GM19240 (cell line): ENCODE results near the gene PRPF40A.
A peak's percentile ranks its signal among the peaks of the same experiment; 100 is the strongest.
"Not testable (repeated sequence)": the region's sequence is repeated elsewhere in the genome, so short reads cannot be mapped to it uniquely, and the experiment has no call there.

ENCODE experiments used
- DNase-seq: peaks from one replicate; pipeline ENCODE4 v3.0.0; 2011; ENCODE audit warnings: low spot score; ENCODE audit not compliant: insufficient read length

PRPF40A gene

GRCh38 chr2:152717228-152718075 lies at the start of gene PRPF40A:
Gene PRPF40A, minus strand, starts transcription at chr2:152717461. Its CDS starts 22 bp downstream, at chr2:152717439.
- peak; percentile 68 for DNase-seq

DNA sequence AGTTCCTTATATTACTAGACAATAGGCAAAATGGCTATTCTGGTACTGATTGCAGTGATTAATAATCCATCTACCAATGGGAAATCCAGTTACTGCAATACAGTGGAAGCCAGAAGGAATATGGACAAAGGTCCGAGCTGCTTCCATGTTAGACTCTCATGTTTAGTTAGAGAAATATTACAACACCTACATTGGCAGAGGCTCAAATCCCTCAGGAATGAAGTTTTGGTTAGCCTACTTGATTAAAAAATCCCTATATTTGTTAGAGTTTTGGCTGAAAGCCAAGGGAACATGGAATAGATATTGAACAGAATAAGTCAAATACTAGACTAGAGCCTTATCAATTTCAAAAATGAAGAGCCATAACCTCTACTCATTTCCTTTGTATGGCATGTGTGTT lies 49.7 kb upstream of the PRPF40A start:
- no peak for DNase-seq

DNA sequence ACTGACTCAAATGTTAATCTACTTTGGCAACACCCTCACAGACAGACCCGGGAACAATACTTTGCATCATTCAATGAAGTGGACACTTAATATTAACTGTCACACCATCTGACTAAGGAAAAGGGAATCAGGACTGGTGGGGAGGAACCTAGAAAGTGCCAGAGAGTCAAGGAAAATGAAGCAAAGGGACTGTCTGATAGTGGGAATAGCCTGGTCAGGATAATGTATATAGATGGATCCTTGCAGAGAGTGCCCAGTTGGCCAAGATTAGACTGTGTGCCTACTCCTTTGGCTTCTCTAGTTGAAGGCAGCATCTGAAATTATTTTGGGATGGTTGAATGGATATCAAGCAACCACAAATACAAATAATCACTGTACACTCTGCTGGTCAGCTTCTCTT lies 46.4 kb upstream of the PRPF40A start:
- no peak for DNase-seq

DNA sequence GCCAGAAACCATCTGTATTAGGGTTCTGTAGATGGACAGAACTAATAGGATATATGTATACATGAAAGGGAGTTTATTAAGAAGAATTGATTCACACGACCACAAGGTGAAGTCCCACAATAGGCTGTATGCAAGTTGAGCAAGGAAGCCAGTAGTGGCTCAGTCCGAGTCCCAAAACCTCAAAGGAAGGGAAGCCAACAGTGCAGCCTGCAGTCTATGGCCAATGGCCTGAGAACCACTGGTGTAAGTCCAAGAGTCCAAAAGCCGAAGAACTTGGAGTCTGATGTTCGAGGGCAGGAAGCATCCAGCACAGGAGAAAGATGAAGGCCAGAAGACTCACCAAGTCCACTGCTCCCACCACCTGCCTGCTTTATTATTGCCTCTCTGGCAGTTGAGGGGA lies 45.9 kb upstream of the PRPF40A start:
- DNase-seq: not testable (repeated sequence)

GRCh38 chr2:152762202-152762601 lies 44.9 kb upstream of the PRPF40A start:
- no peak for DNase-seq

- no peak for DNase-seq
Observed at GRCh38 chr2:152761214-152761613, 44.0 kb upstream of the PRPF40A start.

- no peak for DNase-seq
Observed at GRCh38 chr2:152759290-152760072, 42.2 kb upstream of the PRPF40A start.

GRCh38 chr2:152755029-152755428 lies 37.8 kb upstream of the PRPF40A start:
- no peak for DNase-seq

- not testable (repeated sequence) for DNase-seq
Observed at GRCh38 chr2:152747751-152748150, 30.5 kb upstream of the PRPF40A start.

GRCh38 chr2:152743002-152743401 lies 25.7 kb upstream of the PRPF40A start:
- DNase-seq: no peak

DNA sequence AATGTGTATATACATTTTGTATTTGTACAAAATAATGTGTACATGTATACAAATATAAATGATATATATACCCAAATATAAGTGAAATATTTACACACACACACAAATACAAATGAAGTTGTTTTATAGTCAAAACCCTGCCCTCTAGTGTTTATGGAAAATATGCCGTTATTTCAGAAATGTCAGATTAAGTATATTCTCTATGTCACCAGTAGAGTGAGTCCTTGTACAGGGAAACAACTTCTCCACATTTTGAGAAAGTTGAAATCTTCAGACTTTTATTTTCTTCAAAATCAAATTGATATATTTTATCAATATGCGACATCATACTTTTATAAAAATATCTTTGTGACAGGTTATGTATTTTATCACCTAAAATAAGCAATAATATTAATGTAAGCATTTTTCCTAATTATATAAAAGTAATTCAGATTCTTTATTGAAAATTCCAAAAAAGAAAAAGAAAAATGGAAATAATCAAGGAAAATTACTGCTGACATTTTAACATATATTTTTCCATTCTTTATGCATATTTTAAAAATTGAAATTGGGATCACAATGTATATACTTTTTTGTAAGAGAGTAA lies 23.6 kb upstream of the PRPF40A start:
- DNase-seq: no peak

DNA sequence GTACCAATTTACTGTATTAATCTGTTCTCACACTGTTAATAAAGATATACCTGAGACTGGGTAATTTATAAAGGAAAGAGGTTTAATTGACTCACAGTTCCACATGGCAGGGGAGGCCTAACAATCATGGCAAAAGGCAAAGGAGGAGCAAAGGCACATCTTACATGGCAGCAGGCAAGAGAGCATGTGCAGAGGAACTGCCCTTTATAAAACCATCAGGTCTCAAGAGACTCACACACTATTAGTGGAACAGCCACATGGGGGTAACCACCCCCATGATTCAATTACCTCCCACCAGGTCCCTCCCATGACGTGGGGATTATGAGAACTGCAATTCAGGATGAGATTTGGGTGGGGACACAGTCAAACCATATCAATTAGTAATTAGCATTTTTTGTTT lies 22.4 kb upstream of the PRPF40A start:
- DNase-seq: not testable (repeated sequence)

- no peak for DNase-seq
Observed at GRCh38 chr2:152738438-152738837, 21.2 kb upstream of the PRPF40A start.

DNA sequence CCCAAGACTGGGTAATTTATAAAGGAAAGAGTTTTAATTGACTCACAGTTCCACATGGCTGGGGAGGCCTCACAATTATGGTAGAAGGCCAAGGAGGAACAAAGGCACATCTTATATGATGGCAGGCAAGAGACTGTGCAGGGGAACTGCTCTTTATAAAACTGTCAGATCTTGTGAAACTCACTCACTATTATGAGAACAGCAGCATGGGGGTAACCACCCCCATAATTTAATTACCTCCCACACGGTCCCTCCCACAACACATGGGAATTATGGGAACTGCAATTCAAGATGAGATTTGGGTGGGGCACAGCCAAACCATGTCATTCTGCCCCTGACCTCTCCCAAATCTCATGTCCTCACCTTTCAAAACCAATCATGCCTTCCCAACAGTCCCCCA lies 20.2 kb upstream of the PRPF40A start:
- not testable (repeated sequence) for DNase-seq

GRCh38 chr2:152730591-152731333 lies 13.5 kb upstream of the PRPF40A start:
- DNase-seq: no peak

GRCh38 chr2:152729844-152730243 lies 12.6 kb upstream of the PRPF40A start:
- no peak for DNase-seq

DNA sequence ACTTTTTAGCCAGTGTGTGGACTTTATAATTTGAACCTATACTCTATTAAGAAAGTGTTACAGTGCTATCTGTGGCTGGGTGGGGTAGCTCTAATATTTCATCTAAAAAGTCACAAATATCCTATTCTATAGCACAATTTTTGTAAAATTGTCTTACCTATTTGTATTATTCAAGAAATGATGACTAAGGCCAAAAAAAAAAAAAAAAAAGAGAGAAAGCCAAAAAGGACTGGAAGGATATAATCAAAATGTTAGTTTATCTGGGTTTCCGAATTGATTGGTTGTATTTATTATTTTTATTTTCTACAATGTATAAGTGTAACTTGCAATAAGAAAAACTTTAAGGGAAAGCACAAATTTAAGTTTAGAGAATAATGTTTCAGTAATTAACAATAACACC lies 6.7 kb upstream of the PRPF40A start:
- no peak for DNase-seq

- DNase-seq: not testable (repeated sequence)
Observed at GRCh38 chr2:152722639-152723038, 5.4 kb upstream of the PRPF40A start.

- no peak for DNase-seq
Observed at GRCh38 chr2:152720794-152721193, 3.5 kb upstream of the PRPF40A start.

DNA sequence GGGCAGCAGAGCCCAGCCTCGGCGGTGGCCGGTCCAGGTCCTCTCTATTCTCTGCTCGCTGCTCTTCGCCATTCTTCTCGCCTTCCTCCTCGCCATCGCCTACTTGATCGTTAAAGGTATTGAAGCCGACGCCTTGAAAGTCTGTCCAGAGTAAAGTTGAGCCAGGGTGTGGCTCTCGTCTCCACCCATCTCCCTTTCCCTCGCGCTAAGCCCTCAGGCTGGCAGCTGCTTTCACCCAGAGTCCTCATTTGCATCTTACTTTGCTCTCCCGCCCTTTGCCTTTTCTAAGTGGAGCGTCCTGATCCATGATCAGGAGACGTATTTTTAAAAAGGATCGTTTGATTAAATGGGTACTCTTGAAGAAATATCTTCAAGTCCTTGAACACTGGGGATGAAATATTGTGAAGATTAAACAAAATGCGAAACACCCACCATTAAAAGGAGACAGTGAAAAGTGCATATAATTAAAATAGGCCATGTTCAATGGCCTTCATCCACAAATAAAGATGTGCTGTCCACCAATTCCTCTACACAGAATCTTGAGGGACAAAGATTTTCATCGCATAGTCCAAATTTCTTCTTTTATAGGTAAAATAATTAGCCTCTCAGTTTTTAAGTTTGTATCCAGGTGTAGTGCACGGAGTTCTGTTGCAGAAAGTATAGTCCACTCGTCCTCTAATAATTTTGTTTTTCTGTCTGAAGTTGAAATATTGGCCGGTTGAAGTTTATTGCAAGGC lies 1.8 kb upstream of the PRPF40A start:
- no peak for DNase-seq
